ENCODE measurements around the gene RIC1.

DNA sequence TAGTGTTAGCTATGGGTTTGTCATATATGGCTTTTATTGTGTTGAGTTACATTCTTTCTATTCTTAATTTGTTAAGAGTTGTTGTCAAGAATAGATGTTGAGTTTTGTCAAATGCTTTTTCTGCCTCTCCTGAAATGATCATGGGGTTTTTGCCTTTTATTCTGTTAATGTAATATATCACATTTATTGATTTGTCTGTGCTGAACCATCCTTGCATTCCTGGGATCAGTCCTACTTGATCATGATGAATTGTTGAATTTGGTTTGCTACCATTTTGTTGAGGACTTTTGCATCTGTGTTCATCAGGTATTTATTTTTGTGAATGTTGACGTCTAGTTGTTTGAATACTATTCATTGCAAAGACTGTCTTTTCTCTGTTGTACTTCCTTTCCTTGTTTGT, 23.9 kb downstream of the RIC1 start:
- TF ChIP-seq CTCF (IDR thresholded peaks at IDR 0.05; ENCODE audit: low read length) = no peak
- no peak for TF ChIP-seq EZH2 (IDR thresholded peaks at IDR 0.05; ENCODE audit: borderline replicate concordance, low read length)
